ENCODE data around the gene HRC.

- TF ChIP-seq POLR2A (IDR thresholded peaks at IDR 0.05; ENCODE audit: low read length) (no peak), GATA1 (IDR thresholded peaks at IDR 0.05; ENCODE audit: low read depth, low read length) (no peak)
These were observed 39.2 kb upstream of the HRC start for GRCh38 chr19:49194408-49194807.
